GM12878 (cell line): ENCODE data around the gene LENEP. TPM values are rescaled to one million over a fixed set of nuclear protein-coding genes. Genes with fewer than 3 reads are reported as not detected.

Experiments used
- BHLHE40 ChIP-seq, 2 experiments: fragments of 450-650 bp in 1 of 2; IDR thresholded peaks; 2 replicates each; pipeline ENCODE4 v1.6.1; 2011 to 2017; ENCODE audit warnings: low read depth in 2 of 2, borderline replicate concordance in 1 of 2, improper control_type of control experiment in 1 of 2, low read length in 1 of 2, mild to moderate bottlenecking in 1 of 2
- EGR1 ChIP-seq, 2 experiments: IDR thresholded peaks; 1 replicate in 1 of 2; 2 replicates in 1 of 2; pipeline ENCODE4 v1.6.1; 2011 to 2012; ENCODE audit warnings: low read depth in 2 of 2, low read length in 2 of 2, borderline replicate concordance in 1 of 2, mild to moderate bottlenecking in 1 of 2, moderate library complexity in 1 of 2
- KLF5 ChIP-seq: fragments of 450-650 bp; IDR thresholded peaks from 2 replicates; pipeline ENCODE4 v1.6.1; 2014; ENCODE audit warnings: mild to moderate bottlenecking; ENCODE audit not compliant: partially characterized antibody
- PAX5 ChIP-seq: IDR thresholded peaks from 2 replicates; pipeline ENCODE4 v1.6.1; 2011; ENCODE audit warnings: low read depth, low read length, borderline replicate concordance
- POU2F2 ChIP-seq: IDR thresholded peaks from 3 replicates; pipeline ENCODE4 v1.6.1; 2011; ENCODE audit warnings: low read depth, mild to moderate bottlenecking, low read length, borderline replicate concordance
- RFX5 ChIP-seq: IDR thresholded peaks from 2 replicates; pipeline ENCODE4 v1.6.1; 2011; ENCODE audit warnings: low read depth, low read length, improper control_type of control experiment
- TCF12 ChIP-seq: IDR thresholded peaks from 2 replicates; pipeline ENCODE4 v1.6.1; 2011; ENCODE audit warnings: low read depth, mild to moderate bottlenecking, low read length
- TCF3 ChIP-seq: IDR thresholded peaks from 2 replicates; pipeline ENCODE4 v1.6.1; 2012; ENCODE audit warnings: low read depth, mild to moderate bottlenecking, low read length, borderline replicate concordance; ENCODE audit not compliant: insufficient read depth
- ZZZ3 ChIP-seq: IDR thresholded peaks from 2 replicates; pipeline ENCODE4 v1.6.1; 2011; ENCODE audit warnings: low read depth; ENCODE audit not compliant: control insufficient read depth, insufficient read length
- polyA plus RNA-seq, 11 experiments: library from polyadenylated mRNA; depleted of rRNA in 4 of 11; unstranded in 6 of 11; stranded (reverse) in 5 of 11; fragments of >200 nt; fragmentation: Nextera tagmentation in 4 of 11; fragmentation: Illumina TruSeq in 1 of 11; extraction: Ambion mirVana in 4 of 11; extraction: Trizol in 1 of 11; gene quantifications; 1 replicate in 1 of 11; 2 replicates in 10 of 11; pipeline versions ENCODE4 v1.2.1 to v1.2.3, GENCODE V29; 2011 to 2016; ENCODE audit warnings: inconsistent platforms in 2 of 11, missing spikeins in 2 of 11, low read depth in 1 of 11
- total RNA-seq, 4 experiments: library from RNA; depleted of rRNA in 3 of 4; stranded (reverse); fragments of >200 nt in 3 of 4; fragmentation: Illumina TruSeq in 1 of 4; extraction: Trizol in 1 of 4; gene quantifications; 2 replicates each; pipeline versions ENCODE4 v1.2.1 to v1.2.3, GENCODE V29; 2013 to 2021

The LENEP gene
- total and polyA plus RNA-seq, 10 of the 15 experiments (the other 5 are each of a cell fraction or from before 2014, with no cell fraction given): 0.27 to 1.1 (median 0.64) TPM; not detected in 7

GRCh38 chr1:154955039-154955717 lies 38.2 kb upstream of the LENEP start (continued):
- 0 out of 2 replicates have a peak, but pooled peaks have one; percentile 57 for TF ChIP-seq TCF12
- TF ChIP-seq POU2F2: no peak
- TF ChIP-seq TCF3: 0 out of 2 replicates have a peak, but pooled peaks have one; percentile 65
- TF ChIP-seq KLF5: peak; percentile 48
- 0 out of 2 replicates have a peak, but pooled peaks have one; percentile 40 for TF ChIP-seq RFX5
- 0 out of 2 replicates have a peak, but pooled peaks have one; percentile 31 for TF ChIP-seq PAX5
- 0 out of 4 replicates have a peak, but pooled peaks of 1 of the 2 experiments have one; percentile 15 for TF ChIP-seq BHLHE40 (IDR thresholded peaks at IDR 0.05; ENCODE audit: borderline replicate concordance in 1 of 2, low read depth in 2 of 2, low read length in 1 of 2)
- no peak for TF ChIP-seq ZZZ3
- peak in 1 of 2 experiments; percentile 49; a peak in 1 of 3 replicates for TF ChIP-seq EGR1 (IDR thresholded peaks at IDR 0.05; ENCODE audit: borderline replicate concordance in 1 of 2, low read depth in 2 of 2, low read length in 2 of 2)
